Measurements from ENCODE around the gene HS3ST6.
A peak's percentile ranks its signal among the peaks of the same experiment; 100 is the strongest.
"Not testable (repeated sequence)": the region's sequence is repeated elsewhere in the genome, so short reads cannot be mapped to it uniquely, and the experiment has no call there.

HS3ST6 gene

GRCh38 chr16:1946495-1947368, 28.5 kb upstream of the HS3ST6 start:
- no peak for DNase-seq

DNA sequence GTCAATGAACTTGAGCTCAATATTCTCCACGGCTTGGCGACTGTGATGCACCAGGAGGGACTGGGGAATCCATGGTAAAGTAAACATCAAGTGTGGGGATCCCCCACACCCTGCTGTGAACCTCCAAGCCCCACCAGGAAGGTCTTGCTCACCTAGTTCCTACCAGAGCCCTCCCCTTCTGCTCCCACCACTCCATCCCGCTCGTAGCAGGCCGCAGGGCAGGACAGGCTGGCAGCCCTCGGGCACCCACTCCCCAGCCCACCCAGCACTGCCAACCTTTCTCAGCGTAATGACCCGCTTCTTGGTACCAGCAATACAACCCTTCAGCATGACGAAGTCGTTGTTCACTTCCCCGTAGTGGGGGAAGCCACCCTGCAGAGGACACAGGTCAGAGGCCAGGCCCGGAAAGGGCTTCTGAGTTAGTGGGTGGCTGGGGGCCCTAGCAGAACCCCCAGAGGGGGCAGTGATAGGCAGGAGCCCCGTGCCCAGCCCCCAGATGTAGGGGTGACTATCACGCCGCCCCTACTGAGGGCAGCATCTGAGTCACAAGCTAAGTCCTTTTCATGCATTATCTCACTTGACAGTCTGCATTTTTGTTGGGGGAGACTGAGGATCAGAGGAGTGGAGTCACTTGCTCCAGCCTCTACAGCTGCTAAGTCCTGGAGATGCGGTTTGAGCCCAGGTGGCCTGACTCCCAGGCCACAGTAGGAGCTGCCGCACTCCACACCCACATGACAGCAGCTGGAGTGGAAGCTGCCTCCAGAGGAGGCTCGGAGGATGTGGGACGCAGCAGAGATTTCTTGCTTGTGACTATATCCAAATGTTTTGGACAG, 27.6 kb upstream of the HS3ST6 start:
- no peak for DNase-seq

DNA sequence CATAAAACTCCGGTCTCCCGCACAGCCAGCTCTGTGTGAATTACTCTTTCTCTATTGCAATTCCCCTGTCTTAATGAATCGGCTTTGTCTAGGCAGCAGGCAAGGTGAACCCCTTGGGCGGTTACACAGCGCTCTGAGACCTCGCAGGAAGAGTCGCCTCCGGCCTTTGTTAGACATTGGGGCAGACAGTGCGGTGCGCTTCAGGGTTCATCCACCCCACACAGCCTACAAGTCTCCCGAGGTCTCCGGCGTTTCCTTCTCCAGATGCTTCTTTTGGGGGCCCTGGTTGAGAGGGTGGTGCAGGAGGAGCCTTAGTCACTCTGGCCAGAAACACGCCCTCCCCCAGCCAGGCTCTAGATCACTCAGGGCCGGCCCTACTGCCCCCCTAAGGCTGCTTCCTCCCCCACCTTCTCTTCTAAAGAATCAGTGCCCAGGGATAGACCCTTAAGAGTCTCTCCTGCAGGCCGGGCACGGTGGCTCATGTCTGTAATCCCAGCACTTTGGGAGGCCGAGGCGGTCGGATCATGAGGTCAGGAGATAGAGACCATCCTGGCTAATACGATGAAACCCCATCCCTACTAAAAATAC, 26.5 kb upstream of the HS3ST6 start:
- DNase-seq: no peak

- peak; percentile 99 for DNase-seq
Measured at GRCh38 chr16:1942810-1943726, 24.9 kb upstream of the HS3ST6 start, which contains the start of gene MSRB1. Gene MSRB1, minus strand, starts transcription at chr16:1943199. Its CDS starts 43 bp downstream, at chr16:1943156.

DNA sequence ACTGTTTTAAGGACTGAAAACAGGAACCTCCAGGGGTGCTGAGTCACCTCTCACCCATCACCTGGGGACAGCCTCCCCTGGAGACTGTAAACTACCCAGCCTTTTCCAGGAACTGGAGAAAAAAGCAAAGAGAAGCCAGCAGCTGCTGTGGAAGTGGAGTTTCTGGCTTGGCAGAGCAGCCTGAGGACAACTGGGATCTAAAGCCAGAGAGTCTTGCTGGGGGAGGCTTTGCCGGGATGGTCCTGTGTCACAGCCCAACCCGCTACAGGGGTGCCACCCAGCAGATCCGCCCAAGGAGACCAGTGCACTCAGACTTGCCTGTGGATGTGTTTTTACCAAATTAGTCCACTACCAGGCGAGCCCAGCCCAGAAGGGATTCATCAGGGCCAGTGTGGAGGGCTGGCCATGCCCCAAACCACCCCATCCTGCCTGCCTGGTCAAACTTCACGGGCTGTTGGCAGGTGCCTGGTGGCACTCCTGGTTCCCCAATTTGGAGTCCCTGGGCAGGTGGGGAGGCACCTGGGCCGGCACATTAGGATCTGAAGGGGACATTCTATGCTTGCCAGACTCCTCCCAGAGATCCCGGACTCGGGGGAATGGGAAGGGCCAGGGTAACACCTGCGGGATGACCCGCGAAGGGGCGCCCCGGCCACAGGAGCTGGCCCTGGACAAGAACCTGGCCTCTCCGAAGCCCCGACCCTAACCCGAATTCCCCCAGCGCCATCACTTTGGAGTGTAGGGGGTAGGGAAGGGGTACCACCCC, 24.0 kb upstream of the HS3ST6 start:
- no peak for DNase-seq

DNA sequence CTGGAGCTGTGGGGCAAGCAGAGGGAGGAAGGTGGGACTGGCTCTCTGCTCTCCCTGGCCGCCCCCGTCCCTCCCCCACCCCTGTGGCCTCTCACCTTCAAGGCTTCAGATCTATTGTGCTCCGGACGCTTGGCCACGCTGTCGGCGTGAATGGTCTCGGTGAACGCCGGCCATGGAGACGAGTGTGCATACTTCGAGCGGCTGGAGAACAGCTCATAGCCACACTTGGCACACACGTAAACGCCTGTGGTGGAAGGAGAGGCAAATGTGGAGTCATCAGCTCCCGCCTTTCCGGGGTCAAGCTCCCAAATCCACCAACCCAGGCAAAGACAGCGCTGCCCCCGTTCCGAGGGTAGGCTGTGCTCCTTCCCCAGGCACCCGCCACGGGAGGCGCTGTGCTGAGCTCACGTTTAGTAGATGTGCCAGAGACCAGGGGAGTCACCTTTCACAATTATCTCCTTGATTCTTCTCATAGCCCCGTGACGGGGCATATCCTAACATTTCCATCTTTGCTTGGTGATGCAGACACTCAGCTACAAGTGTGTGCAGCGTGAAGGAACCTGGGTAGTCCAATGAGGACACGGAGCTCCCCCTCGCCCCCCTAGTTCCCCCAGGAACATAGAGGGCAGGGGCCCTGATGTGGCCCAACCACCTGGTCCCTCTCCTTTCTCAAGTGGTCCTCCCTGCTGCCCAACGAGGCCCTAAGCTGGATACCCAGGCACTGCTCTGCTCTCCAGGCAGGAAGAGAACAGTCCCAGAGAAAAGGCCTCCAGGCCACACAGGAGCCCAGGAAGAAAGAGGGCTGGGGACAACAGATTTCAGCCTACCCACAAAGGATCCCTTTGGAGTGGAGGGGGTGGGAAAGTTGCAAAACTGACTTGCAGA, 23.2 kb upstream of the HS3ST6 start:
- no peak for DNase-seq

DNA sequence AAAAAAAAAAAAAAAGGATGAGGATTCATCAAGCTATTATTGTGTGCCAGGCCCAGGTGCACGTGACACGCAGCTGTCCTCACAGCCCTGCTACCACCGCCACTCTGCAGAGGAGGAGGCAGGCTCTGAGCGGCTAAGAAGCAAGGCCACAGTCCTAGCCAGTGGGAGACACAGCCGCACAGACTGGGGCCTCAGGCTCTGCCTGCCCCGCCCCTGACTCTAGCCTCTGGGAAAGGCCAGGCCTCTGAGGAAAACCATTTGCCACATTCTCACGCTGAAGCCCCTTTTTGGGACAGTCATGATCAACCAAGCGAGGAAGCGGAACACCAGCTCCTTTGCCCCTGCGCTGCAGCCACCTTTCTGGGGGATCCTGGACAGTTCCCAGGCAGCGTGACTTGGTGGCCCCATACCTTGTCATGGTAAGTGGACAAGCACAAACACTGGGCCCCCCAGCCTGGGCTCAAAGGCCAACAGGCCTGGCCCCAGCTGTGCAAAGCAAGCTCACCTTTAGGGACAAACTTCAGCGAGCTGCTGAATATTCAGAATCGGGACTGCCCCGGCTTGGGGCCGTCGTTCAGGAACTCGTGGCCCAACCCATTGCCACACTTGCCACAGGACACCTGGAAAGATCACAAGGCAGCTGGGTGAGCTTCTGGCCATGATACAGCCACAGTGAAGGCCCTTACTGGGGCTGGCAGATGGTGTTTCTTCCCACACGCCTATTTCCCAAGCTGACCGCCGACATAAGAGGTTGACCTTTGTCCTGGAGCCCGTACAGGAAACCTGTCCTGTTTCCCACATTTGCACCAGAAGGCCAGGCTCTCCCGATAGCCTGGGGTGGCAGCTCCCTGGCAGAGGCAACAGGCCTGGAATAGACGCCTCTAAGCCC, 22.3 kb upstream of the HS3ST6 start:
- no peak for DNase-seq

- DNase-seq: not testable (repeated sequence)
Measured at GRCh38 chr16:1939833-1940232, 21.6 kb upstream of the HS3ST6 start.

- DNase-seq: no peak
Measured at GRCh38 chr16:1938910-1939309, 20.7 kb upstream of the HS3ST6 start.

DNA sequence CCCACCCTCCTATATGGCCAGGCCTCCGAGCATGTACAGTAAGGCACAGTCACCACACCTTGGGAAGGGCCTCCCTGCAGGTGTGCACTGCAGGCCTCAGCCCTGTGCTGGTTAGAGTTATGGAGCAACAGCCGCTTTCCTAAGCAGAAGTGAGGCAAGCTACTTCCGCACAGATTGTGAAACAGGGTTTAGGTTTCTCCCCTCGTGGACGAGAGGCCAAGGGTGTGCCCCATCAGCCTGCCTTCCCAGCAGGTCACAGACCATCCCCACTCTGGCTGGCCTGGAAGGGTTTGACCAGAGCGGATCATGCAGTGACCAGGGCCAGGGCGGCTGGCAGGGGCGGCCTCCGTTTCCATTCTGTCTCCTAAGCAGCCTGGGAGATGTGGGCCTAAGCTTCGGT, 20.1 kb upstream of the HS3ST6 start:
- no peak for DNase-seq

DNA sequence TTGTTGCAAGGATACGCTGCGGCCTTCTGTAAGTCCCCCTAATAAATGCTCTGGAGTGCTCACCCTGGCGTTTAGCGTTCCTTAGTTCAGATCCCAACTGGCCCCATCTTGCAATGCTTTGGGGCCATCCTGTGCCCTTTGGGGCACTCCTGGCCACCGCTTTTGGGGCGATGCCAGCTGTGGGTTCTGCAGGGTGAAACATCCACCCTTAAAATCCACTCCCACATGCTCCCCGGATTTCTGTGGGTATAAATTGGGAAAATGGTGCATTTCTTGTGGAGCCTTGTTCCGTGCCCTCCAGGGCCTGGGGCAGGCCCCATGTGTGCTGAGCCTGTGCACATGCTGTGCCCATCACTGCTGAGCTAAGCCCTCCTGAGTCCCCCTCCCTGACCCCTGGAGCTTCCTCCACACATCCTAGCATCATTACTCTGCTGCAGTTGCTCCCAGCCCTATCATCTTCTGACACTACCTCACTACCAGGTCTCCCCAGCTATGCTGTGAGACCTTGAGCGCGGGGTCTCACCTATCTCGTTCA, 18.8 kb upstream of the HS3ST6 start:
- no peak for DNase-seq

- no peak for DNase-seq
Measured at GRCh38 chr16:1933097-1933661, 15.0 kb upstream of the HS3ST6 start.

DNA sequence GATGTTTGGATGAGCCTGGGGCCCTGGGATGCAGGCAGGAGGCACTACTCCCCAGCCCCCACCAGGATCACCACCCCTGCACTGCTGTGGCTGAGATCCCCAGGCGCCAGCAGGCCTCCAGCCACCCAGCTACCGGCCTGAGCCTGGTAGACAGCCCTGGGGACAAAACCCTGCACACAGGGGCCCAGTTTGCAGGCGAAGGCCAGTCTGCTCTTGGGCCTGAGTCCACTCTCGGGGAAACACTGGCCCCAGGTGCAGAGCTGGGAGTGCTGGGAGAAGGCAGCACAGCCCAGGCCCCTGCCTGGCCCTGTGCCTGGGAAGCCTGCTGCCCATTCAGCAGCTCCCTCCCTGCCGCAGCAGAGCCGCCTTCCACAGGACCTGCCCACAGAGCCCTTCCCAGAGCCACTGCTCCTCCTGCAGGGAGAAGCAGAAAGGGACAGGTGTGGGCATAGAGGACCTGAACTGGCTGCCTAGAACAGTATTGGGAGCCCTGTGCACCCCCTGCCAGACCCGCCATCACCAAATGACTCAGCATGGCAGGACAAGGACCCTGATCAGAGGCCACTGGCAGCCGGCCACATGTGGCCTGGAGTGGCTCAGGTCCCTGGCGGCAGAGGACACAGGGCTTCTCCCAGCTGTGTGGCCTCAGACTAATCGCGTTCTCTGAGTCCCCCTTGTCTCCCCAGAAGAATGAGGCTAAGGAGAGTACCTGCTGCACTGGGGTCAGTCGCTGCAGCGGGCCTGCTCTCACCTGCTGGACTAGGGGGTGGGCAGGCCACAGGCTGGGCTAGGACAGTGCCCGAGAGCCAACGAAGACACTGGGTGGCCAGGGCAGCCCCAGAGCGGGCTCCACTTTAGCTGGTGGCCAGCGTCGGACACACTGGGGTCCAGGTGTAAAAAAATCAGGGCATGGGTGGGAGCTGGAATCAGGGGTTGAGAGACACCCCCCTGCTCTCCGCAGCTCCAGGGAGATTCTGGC, 14.1 kb upstream of the HS3ST6 start:
- no peak for DNase-seq

DNA sequence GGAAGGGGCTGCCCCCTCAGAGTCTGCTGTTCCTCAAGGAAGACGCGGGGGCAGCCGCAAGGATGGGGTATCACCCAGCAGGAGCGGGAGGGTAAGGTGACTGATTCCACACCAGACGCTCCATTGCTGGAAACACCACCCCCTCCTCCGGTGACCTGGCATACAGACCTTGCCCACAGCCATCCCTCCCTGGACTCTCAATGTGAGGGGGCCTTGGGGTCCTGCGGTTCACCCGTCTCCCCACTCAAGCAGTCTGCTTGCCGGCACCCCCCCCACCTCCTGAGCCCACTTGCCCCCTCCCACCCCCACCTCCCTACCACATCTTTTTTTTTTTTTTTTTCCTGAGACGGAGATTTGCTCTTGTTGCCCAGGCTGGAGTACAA, 12.1 kb upstream of the HS3ST6 start:
- DNase-seq: no peak

DNA sequence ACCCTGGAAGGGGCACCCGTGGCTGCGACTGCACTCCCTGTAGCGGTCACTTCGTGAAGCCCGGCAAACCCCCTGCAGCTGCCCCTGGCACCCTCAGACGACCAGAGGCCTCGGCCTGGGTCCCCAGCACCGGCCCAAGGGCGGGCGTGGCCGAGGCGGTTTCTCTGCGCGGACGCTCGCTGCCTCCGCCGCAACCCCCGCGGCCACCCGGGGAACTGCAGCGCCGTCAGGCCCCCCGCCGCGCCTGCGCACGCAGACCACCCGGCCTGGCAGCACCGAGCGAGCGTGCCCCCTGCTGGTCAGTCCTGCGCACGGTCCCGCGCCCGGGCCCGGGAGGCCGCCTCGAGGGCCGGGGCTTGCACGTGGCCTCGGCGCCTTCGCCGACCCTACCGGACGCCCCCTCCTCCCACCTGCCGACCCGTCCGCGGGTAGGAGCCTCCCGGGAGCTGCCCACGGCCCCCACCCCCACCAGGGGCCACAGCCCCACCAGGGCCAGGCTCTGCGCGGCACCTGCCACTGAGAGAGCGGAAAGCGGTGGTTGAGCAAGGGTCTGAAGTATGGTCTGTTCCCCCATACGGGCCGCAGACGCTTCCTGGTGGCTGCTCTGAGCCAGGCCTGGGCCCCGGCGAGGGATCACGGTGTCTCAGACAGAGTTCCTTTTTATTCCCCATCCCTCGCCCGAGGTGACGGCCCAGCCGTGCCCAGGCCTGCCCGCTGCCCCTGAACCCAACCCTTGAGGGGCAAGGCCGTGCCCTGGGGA, 11.5 kb upstream of the HS3ST6 start:
- DNase-seq: peak; percentile 86

GRCh38 chr16:1929105-1929504, 10.9 kb upstream of the HS3ST6 start:
- peak; percentile 17 for DNase-seq

DNA sequence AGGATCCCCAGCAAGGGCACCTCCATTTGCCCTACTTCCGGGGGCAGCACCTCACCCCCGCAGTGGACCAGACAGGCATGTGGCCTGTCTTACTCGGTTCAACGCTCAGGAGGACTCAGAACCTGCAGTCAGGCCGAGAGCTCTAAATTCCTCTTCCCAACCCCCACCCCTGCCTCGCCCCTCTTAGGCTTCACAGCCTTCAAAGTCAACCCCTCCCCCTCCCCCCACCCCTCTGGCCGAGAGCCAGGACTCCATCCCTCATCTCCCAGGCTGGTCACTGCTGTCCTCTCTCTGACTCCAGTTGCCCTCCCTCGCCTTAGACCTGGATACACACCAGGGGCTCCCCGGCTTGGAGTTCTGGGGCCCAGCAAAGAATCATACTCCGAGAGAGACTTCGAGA, 8.1 kb upstream of the HS3ST6 start:
- DNase-seq: no peak
